ENCODE data around the gene CUL2.
"Not testable (repeated sequence)": the region's sequence is repeated elsewhere in the genome, so short reads cannot be mapped to it uniquely, and the experiment has no call there.

DNA sequence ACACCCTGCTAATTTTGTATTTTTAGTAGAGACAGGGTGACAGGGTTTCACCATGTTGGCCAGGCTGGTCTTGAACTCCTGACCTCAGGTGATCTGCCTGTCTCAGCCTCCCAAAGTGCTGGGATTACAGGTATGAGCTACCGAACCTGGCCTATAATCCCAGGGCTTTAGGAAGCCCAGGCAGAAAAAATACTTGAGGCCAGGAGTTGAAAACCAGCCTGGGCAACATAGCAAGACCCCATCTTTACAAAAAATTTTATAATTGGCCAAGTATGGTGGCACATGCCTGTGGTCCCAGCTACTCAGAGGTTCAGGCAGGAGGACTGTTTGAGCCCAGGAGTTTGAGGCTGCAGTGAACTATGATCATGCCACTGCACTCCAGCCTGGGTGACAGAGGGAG, 99.0 kb downstream of the CUL2 start:
- TF ChIP-seq EZH2 (IDR thresholded peaks at IDR 0.05); POLR2AphosphoS5 (IDR thresholded peaks at IDR 0.05; ENCODE audit: borderline replicate concordance, low read depth, low read length): not testable (repeated sequence)

All from SK-N-MC (cell line).